Keratinocyte (primary cell): ENCODE results near the gene ASB6. TPM values are rescaled to one million over a fixed set of nuclear protein-coding genes. Genes with fewer than 3 reads are reported as not detected.

Experiments used
- DNase-seq: peaks from one replicate; pipeline ENCODE4 v3.0.0-alpha.2; 2011; ENCODE audit warnings: low read depth, missing footprints, low spot score
- FAIRE-seq: peaks from 2 replicates; lab custom pipeline; 2011; peaks lifted over from hg19 to GRCh38; lab: Jason Lieb, UNC
- H2AFZ ChIP-seq: 2 replicates; pipeline ENCODE4 v1.6.0; 2012; ENCODE audit warnings: low read length, control low read depth, inconsistent platforms; ENCODE audit not compliant: control insufficient read depth
- H3K27ac ChIP-seq: 2 replicates; pipeline ENCODE4 v1.5.1; 2011; ENCODE audit warnings: low read length; ENCODE audit not compliant: control insufficient read depth, insufficient read depth
- H3K27me3 ChIP-seq: 3 replicates; pipeline ENCODE4 v1.6.0; 2011; ENCODE audit warnings: low read length; ENCODE audit not compliant: control insufficient read depth, insufficient read depth; ENCODE audit errors: extremely low read depth
- H3K36me3 ChIP-seq, 2 experiments: 2 replicates in 1 of 2; 3 replicates in 1 of 2; pipeline ENCODE4 v1.5.1; 2011; ENCODE audit warnings: low read length in 2 of 2, mild to moderate bottlenecking in 1 of 2; ENCODE audit not compliant: control insufficient read depth in 2 of 2, insufficient read depth in 2 of 2; ENCODE audit errors: extremely low read depth in 1 of 2
- H3K4me1 ChIP-seq: 3 replicates; pipeline ENCODE4 v1.5.1; 2011; ENCODE audit warnings: low read length; ENCODE audit not compliant: control insufficient read depth, insufficient read depth; ENCODE audit errors: extremely low read depth
- H3K4me2 ChIP-seq: 3 replicates; pipeline ENCODE4 v1.6.0; 2011; ENCODE audit warnings: low read depth, low read length; ENCODE audit not compliant: control insufficient read depth, insufficient read depth; ENCODE audit errors: extremely low read depth
- H3K4me3 ChIP-seq, 3 experiments: fragments of 200-600 bp in 1 of 3; sonication (generic) in 1 of 3; 2 replicates in 2 of 3; 3 replicates in 1 of 3; pipeline ENCODE4 v1.5.1; 2011 to 2016; ENCODE audit warnings: low read length in 3 of 3, mild to moderate bottlenecking in 3 of 3, control low read depth in 2 of 3, inconsistent platforms in 1 of 3, low read depth in 1 of 3, mixed read lengths in 1 of 3, mixed run types in 1 of 3, moderate library complexity in 1 of 3; ENCODE audit not compliant: control insufficient read depth in 2 of 3, insufficient read depth in 2 of 3; ENCODE audit errors: extremely low read depth in 1 of 3
- H3K79me2 ChIP-seq: 2 replicates; pipeline ENCODE4 v1.6.0; 2012; ENCODE audit warnings: low read length; ENCODE audit not compliant: control insufficient read depth, insufficient read depth
- H3K9ac ChIP-seq: 3 replicates; pipeline ENCODE4 v1.6.0; 2011; ENCODE audit warnings: low read length; ENCODE audit not compliant: control insufficient read depth, insufficient read depth; ENCODE audit errors: extremely low read depth
- H3K9me1 ChIP-seq: 3 replicates; pipeline ENCODE4 v1.6.0; 2011; ENCODE audit warnings: low read length; ENCODE audit not compliant: control insufficient read depth, insufficient read depth; ENCODE audit errors: extremely low read depth
- H3K9me3 ChIP-seq: 2 replicates; pipeline ENCODE4 v1.5.1; 2012; ENCODE audit warnings: low read depth, low read length; ENCODE audit not compliant: control insufficient read depth
- H4K20me1 ChIP-seq: 3 replicates; pipeline ENCODE4 v1.6.0; 2011; ENCODE audit warnings: low read length; ENCODE audit not compliant: control insufficient read depth, insufficient read depth; ENCODE audit errors: extremely low read depth
- EZH2 ChIP-seq: IDR thresholded peaks from one replicate; pipeline ENCODE4 v1.6.1; 2012; ENCODE audit warnings: inconsistent platforms, mild to moderate bottlenecking, low read length, moderate library complexity
- dilution Hi-C: fragments of 300-500 bp; cut with MboI; formaldehyde crosslinking; loops from one replicate; pipeline ENCODE4 v1.7.0; 2020; ENCODE audit warnings: low sequenced_read_pairs; ENCODE audit not compliant: extremely low pct_ligation_motif_present
- polyA plus RNA-seq, 5 experiments: library from polyadenylated mRNA; depleted of rRNA in 3 of 5; stranded (reverse) in 3 of 5; stranded (forward) in 1 of 5; unstranded in 1 of 5; fragments of >200 nt; gene quantifications; 1 replicate in 1 of 5; 2 replicates in 3 of 5; 3 replicates in 1 of 5; pipeline versions ENCODE4 v1.2.1 to v1.2.3, GENCODE V29; 2011 to 2012; ENCODE audit warnings: missing spikeins in 2 of 5, low read depth in 1 of 5, low replicate concordance in 1 of 5
- TF ChIP-seq, protein P1 (sequence below), 3 experiments: IDR thresholded peaks in 1 of 3; conservative IDR thresholded peaks in 1 of 3; optimal IDR thresholded peaks in 1 of 3; 2 replicates in 2 of 3; 3 replicates in 1 of 3; pipeline versions ENCODE3 to v1.5.1; 2011; ENCODE audit warnings: low read length in 3 of 3, mild to moderate bottlenecking in 3 of 3, moderate library complexity in 2 of 3, control low read depth in 1 of 3, inconsistent platforms in 1 of 3; ENCODE audit not compliant: insufficient read depth in 2 of 3; ENCODE audit errors: extremely low read depth in 1 of 3

The ASB6 gene
- polyA plus RNA-seq, 1 donor (not counting 4 experiments of a cell fraction or from before 2014, with no cell fraction given): 16.3 TPM

GRCh38 chr9:129609486-129610212, 32.3 kb downstream of the ASB6 start:
- peaks cover 17% of the 10 kb centered on the region for H3K4me1 ChIP-seq
- dilution Hi-C loops: loop anchor here (25.0 kb wide), 1 partner anchor 447 kb away; no protein-coding TSS in a partner anchor
- TF ChIP-seq, protein P1, sequence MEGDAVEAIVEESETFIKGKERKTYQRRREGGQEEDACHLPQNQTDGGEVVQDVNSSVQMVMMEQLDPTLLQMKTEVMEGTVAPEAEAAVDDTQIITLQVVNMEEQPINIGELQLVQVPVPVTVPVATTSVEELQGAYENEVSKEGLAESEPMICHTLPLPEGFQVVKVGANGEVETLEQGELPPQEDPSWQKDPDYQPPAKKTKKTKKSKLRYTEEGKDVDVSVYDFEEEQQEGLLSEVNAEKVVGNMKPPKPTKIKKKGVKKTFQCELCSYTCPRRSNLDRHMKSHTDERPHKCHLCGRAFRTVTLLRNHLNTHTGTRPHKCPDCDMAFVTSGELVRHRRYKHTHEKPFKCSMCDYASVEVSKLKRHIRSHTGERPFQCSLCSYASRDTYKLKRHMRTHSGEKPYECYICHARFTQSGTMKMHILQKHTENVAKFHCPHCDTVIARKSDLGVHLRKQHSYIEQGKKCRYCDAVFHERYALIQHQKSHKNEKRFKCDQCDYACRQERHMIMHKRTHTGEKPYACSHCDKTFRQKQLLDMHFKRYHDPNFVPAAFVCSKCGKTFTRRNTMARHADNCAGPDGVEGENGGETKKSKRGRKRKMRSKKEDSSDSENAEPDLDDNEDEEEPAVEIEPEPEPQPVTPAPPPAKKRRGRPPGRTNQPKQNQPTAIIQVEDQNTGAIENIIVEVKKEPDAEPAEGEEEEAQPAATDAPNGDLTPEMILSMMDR (optimal IDR thresholded peaks at IDR 0.05 in 1 of 3, IDR thresholded peaks at IDR 0.05 in 1 of 3, conservative IDR thresholded peaks at IDR 0.05 in 1 of 3; ENCODE audit: extremely low read depth in 1 of 3, insufficient read depth in 2 of 3, low read length in 3 of 3): no peak
- TF ChIP-seq EZH2: no peak
- DNase-seq: no peak
- peak overlapping the region; percentile 11 for H3K4me2 ChIP-seq
- H3K4me3 ChIP-seq: no peak overlapping the region
- no peak overlapping the region for H3K9ac ChIP-seq
- H3K27me3 ChIP-seq: no peaks in the 10 kb centered on the region
- no peak overlapping the region for H2AFZ ChIP-seq
- no peak for FAIRE-seq
- H4K20me1 ChIP-seq: no peaks in the 10 kb centered on the region
- no peaks in the 10 kb centered on the region for H3K9me1 ChIP-seq
- H3K27ac ChIP-seq: no peak overlapping the region
- no peaks in the 10 kb centered on the region for H3K9me3 ChIP-seq
- no peaks in the 10 kb centered on the region for H3K36me3 ChIP-seq
- no peaks in the 10 kb centered on the region for H3K79me2 ChIP-seq

DNA sequence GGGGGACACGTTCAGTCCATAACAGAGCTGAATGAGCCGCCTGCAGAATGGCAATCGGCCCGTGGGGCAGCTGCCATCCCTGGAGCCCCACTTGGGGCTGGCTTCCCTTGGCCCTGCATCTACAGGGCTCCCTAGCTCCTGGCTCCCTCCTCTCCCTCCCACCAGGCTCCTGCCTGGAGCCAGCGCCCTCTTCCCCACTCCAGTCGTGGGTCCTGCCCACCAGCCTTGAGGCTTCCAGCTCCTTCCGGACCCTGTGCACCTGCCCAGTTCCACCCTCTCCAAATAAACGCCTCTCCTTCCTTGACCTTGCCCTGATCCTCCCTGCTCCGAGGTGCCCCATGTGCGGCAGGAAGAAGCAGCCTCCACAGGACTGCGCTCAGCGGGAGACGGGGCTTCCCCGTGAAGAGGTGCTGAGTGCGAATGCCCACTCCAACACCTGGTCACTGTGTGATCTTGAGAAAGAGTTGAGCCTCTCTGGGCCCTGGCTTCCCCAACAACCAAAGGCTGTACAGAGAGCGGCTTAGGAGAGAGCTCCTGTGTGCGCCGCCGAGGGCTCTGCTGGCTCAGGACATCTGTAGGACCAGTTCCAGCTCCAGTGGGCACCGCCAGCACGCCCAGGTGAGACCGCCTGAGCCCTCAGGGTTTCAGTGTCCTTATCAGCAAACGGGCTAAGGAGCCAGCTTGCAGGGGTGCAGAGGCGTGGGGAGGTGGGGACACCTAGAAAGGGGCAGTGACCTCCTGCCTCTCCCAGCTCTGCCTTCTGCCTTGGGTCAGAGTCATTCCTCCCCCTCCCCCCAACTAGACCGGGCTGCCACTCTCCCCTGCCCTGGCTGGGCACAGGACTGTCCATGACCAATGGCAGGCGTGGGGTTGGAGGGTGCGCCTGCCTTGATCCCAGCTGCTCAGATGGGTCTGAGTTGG, 33.1 kb downstream of the ASB6 start:
- Histone ChIP-seq H3K9me1 (no peaks in the 10 kb centered on the region), H3K36me3 (no peaks in the 10 kb centered on the region), H4K20me1 (no peaks in the 10 kb centered on the region), H2AFZ (no peak overlapping the region), H3K4me1 (peaks cover 17% of the 10 kb centered on the region), H3K9ac (no peak overlapping the region), H3K79me2 (no peaks in the 10 kb centered on the region), H3K27ac (no peak overlapping the region), H3K4me3 (no peak overlapping the region), H3K4me2 (no peak overlapping the region), H3K27me3 (no peaks in the 10 kb centered on the region), H3K9me3 (no peaks in the 10 kb centered on the region)
- TF ChIP-seq, protein P1 (optimal IDR thresholded peaks at IDR 0.05 in 1 of 3, IDR thresholded peaks at IDR 0.05 in 1 of 3, conservative IDR thresholded peaks at IDR 0.05 in 1 of 3; ENCODE audit: extremely low read depth in 1 of 3, insufficient read depth in 2 of 3, low read length in 3 of 3): no peak
- TF ChIP-seq EZH2: no peak
- dilution Hi-C loops: loop anchor here (25.0 kb wide), 1 partner anchor 447 kb away; no protein-coding TSS in a partner anchor
- FAIRE-seq (no peak), DNase-seq (no peak)
